GM12864 (cell line): ENCODE data around the gene KLF17.
"Not testable (repeated sequence)": the region's sequence is repeated elsewhere in the genome, so short reads cannot be mapped to it uniquely, and the experiment has no call there.

Source experiments
- DNase-seq: peaks from one replicate; pipeline ENCODE4 v3.0.0-alpha.2; 2011; ENCODE audit warnings: low read depth
- H3K4me3 ChIP-seq: 2 replicates; pipeline ENCODE4 v1.5.1; 2011; ENCODE audit warnings: mild to moderate bottlenecking, low read depth, low read length, control low read depth
- TF ChIP-seq, protein P1 (sequence below): IDR thresholded peaks from 2 replicates; pipeline ENCODE4 v1.5.1; 2011; ENCODE audit warnings: low read depth, mild to moderate bottlenecking, moderate library complexity, low read length, control low read depth, inconsistent platforms; ENCODE audit errors: missing control alignments

The KLF17 gene

DNA sequence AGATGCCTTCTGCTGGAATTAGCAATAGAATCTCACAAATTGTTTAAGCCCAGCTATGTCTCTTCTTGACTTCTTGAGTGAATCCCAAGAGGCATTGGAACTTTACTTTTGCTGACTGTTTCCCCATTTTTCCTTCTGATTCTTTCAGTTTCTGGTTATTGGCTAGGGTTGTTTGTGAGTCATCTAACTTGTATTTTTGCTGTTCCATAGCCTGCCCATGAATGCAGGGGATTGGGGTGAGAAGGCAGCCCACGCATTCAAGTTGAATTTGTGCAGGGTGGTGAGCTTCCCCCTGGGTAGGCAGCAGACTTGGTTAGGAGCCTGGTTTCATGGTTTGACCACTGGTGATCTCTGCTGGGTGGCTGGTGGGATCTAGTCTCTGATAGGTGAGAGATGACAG, 10.4 kb upstream of the KLF17 start:
- no peak overlapping the region for H3K4me3 ChIP-seq
- TF ChIP-seq, protein P1, sequence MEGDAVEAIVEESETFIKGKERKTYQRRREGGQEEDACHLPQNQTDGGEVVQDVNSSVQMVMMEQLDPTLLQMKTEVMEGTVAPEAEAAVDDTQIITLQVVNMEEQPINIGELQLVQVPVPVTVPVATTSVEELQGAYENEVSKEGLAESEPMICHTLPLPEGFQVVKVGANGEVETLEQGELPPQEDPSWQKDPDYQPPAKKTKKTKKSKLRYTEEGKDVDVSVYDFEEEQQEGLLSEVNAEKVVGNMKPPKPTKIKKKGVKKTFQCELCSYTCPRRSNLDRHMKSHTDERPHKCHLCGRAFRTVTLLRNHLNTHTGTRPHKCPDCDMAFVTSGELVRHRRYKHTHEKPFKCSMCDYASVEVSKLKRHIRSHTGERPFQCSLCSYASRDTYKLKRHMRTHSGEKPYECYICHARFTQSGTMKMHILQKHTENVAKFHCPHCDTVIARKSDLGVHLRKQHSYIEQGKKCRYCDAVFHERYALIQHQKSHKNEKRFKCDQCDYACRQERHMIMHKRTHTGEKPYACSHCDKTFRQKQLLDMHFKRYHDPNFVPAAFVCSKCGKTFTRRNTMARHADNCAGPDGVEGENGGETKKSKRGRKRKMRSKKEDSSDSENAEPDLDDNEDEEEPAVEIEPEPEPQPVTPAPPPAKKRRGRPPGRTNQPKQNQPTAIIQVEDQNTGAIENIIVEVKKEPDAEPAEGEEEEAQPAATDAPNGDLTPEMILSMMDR = no peak
- DNase-seq = no peak

DNA sequence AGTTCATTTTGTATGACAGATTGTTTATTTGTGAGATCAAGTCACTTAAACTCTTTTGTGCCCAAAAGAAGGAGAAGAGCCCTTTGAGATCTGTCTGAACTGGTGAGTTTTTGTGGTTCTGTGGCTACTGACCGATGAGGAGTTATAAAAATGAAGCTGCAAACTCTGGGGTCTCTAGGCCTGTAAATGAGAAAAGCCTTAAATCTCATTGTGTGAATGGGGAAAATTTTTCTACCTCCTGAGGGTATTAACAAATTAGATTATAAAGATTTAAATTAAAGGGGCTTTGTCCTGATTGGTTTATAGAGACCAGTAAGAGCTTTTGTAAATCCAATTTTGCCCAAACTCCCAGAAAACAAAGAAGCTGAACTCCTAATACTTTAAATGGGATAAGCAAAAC, 9.7 kb upstream of the KLF17 start:
- TF ChIP-seq, protein P1 = no peak
- DNase-seq = no peak
- no peak overlapping the region for H3K4me3 ChIP-seq

DNA sequence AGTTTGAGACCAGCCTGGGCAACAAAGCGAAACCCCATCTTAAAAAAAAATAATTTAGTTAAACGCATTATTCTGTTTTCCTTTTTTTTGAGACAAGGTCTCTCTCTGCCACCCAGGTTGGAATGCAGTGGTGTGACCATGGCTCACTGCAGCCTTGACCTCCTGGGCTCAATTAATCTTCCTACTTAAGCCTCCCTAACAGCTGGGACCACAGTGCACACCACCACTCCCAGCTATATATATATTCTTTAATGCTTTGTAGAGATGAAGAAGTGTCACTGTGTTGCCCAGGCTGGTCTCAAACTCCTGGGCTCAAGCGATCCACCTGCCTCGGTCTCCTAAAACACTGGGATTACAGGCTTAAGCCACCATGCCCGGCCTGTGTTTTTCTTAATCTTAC, 7.7 kb upstream of the KLF17 start:
- H3K4me3 ChIP-seq = no peak overlapping the region
- no peak for DNase-seq
- TF ChIP-seq, protein P1 = no peak

DNA sequence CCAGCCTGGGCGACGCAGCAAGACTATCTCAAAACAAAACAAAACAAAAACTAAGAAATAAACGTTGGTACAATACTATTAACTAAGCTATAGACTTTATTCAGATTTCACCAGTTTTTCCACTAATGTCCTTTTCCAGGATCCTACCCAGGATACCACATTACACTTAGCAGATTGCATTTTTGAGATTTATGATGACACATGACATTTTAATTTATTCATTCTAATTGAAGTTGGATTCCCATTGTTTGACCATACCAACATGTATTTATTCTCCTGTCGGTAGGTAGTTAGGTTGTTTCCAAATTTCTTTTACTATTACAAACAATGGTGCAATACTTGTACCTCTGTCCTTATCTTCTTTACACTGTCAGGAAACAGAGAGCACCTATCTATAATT, 6.8 kb upstream of the KLF17 start:
- no peak for DNase-seq
- no peak overlapping the region for H3K4me3 ChIP-seq
- TF ChIP-seq, protein P1 = no peak

DNA sequence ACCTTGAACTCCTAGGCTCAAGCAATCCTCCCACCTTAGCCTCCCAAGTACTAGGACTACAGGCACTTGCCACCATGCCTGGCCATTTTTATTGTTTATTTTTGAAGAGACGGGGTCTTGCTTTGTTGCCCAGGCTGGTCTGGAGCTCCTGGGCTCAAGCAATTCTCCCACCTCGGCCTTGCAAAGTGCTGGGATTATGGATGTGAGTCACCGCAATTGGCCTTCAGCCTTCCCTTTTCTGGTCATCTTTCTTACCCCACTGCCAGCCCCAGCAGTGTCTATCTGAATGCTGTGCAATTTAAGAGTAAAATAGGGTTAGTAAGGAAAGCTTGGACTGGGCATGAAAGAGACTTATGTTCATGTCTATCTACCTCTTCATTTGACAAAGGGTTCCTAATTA, 6.1 kb upstream of the KLF17 start:
- H3K4me3 ChIP-seq = no peak overlapping the region
- DNase-seq = no peak
- TF ChIP-seq, protein P1 = no peak

DNA sequence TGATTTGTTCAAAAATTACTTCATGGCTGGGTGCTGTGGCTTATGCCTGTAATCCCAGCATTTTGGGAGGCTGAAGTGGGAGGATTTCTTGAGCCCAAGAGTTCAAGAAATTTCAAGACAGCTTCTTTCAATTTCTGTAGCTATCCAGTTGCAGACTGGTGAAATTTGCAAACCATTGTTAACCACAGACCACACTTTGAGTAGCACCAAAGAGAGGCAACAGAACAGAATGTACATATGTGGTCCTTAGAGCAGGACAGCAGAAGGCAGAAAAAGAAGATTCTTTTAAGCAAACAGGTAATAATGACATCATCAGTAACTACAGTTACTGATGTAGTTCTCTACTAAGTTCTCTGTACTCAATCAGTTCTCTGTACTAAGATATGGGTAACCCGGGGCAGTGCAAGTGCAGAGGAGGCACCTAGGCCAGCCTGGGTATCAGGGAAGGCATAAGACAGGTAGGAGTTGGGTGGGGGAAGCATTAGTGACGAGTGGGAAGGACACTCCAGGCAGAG, 5.5 kb upstream of the KLF17 start:
- TF ChIP-seq, protein P1 = no peak
- no peak overlapping the region for H3K4me3 ChIP-seq
- no peak for DNase-seq

DNA sequence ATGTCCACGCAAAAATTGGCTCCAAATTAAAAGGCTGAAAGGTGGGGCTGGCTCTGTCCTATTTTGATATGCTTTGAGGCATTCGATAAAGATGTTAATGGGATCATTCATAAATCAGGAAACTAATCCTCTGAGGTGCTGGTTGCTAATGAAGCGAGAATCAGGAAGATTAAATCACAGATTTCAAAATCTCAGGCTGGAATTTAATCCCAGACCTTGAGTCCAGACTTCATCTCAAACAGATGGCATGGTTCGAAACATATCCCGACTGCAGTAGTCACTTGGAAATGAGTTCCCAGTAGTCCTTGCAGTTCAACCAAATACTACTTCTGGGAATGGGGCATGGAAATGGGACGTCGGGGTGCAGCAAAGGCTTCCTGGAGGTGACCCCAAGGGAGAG, 4.5 kb upstream of the KLF17 start:
- no peak for DNase-seq
- H3K4me3 ChIP-seq = no peak overlapping the region
- TF ChIP-seq, protein P1 = no peak

DNA sequence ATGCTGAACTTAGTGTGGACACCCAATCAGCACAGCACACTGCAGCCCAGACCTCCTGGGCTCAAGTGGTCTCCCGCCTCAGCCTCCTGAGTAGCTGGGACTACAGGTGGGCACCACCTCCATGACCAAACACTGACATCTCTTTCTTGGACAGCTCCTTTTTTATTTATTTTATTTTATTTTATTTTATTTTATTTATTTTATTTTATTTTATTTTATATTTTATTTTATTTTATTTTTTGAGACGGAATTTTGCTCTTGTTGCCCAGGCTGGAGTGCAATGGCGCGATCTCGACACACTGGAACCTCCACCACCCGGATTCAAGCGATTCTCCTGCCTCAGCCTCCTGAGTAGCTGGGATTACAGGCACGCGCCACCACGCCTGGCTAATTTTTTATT, 1.3 kb upstream of the KLF17 start:
- not testable (repeated sequence) for H3K4me3 ChIP-seq, DNase-seq
